ENCODE measurements around the gene GPR137C.

DNA sequence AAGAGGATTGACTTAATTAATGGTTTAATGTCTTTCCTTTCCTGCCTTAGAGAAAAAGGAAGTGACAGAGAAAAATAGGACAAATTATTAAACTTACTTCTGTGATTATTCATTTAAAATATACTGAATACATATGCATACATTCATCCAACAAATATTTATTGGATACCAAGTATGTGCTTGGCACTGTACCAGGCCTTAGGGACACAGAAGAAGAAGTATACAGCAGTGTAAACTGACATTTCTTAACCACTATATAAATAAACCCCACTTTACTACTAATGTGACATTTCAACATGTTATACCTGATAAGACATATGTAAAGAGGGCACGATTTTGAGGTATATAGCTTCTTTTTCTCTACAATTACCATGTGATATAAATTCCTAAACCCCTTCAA is 89.1 kb downstream of the GPR137C start:
- TF ChIP-seq, protein P1, sequence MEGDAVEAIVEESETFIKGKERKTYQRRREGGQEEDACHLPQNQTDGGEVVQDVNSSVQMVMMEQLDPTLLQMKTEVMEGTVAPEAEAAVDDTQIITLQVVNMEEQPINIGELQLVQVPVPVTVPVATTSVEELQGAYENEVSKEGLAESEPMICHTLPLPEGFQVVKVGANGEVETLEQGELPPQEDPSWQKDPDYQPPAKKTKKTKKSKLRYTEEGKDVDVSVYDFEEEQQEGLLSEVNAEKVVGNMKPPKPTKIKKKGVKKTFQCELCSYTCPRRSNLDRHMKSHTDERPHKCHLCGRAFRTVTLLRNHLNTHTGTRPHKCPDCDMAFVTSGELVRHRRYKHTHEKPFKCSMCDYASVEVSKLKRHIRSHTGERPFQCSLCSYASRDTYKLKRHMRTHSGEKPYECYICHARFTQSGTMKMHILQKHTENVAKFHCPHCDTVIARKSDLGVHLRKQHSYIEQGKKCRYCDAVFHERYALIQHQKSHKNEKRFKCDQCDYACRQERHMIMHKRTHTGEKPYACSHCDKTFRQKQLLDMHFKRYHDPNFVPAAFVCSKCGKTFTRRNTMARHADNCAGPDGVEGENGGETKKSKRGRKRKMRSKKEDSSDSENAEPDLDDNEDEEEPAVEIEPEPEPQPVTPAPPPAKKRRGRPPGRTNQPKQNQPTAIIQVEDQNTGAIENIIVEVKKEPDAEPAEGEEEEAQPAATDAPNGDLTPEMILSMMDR (IDR thresholded peaks at IDR 0.05) = no peak
- no peak for TF ChIP-seq POLR2A (IDR thresholded peaks at IDR 0.05)
